Heart left ventricle (tissue), 16 donors: ENCODE data around the gene LPIN2. TPM values are rescaled to one million over a fixed set of nuclear protein-coding genes. Genes with fewer than 3 reads are reported as not detected.

ENCODE experiments used
- ATAC-seq, 4 donors: fragments of 200-7000 bp; cut with Tn5 transposase; one replicate each; pipeline ENCODE4 v1.9.1; 2020 to 2022; ENCODE audit warnings: moderate library complexity in 4 of 4, mild to moderate bottlenecking in 3 of 4, moderate number of reproducible peaks in 1 of 4
- DNase-seq, 5 donors: peaks; one replicate each; pipeline ENCODE4 v3.0.0-alpha.2; 2020
- H3K27ac ChIP-seq, 12 donors: fragments of 200-600 bp; sonication (generic) in 4 of 12; one replicate each; pipeline versions ENCODE4 v1.5.0 to v1.8.0; 2016 to 2022; ENCODE audit warnings: mild to moderate bottlenecking in 2 of 12
- H3K27me3 ChIP-seq, 9 donors: fragments of 200-600 bp; sonication (generic) in 2 of 9; one replicate each; pipeline versions ENCODE4 v1.5.1 to v1.8.0; 2016 to 2022; ENCODE audit warnings: mild to moderate bottlenecking in 3 of 9
- H3K36me3 ChIP-seq, 9 donors: fragments of 200-600 bp; sonication (generic) in 2 of 9; one replicate each; pipeline versions ENCODE4 v1.5.0 to v1.8.0; 2018 to 2022; ENCODE audit warnings: mild to moderate bottlenecking in 2 of 9
- H3K4me1 ChIP-seq, 12 donors: fragments of 200-600 bp; sonication (generic) in 4 of 12; one replicate each; pipeline versions ENCODE4 v1.5.0 to v1.8.0; 2016 to 2022; ENCODE audit warnings: mild to moderate bottlenecking in 3 of 12
- H3K4me3 ChIP-seq, 12 donors: fragments of 200-600 bp; sonication (generic) in 4 of 12; one replicate each; pipeline versions ENCODE4 v1.5.0 to v1.8.0; 2017 to 2022; ENCODE audit warnings: mild to moderate bottlenecking in 9 of 12, moderate library complexity in 4 of 12
- H3K9me3 ChIP-seq, 12 donors: fragments of 200-600 bp; sonication (generic) in 4 of 12; one replicate each; pipeline versions ENCODE4 v1.5.0 to v1.8.0; 2016 to 2022; ENCODE audit warnings: mild to moderate bottlenecking in 1 of 12
- CTCF ChIP-seq, 12 donors: fragments of 200-600 bp; sonication (generic) in 4 of 12; IDR thresholded peaks; one replicate each; pipeline versions ENCODE4 v1.5.0 to v1.8.0; 2018 to 2022; ENCODE audit warnings: antibody characterized with exemption in 12 of 12, mild to moderate bottlenecking in 5 of 12
- POLR2A ChIP-seq, 2 donors: fragments of 450-650 bp; IDR thresholded peaks; one replicate each; pipeline ENCODE4 v1.6.1; 2017; ENCODE audit warnings: antibody characterized with exemption in 2 of 2, mild to moderate bottlenecking in 2 of 2, moderate library complexity in 2 of 2
- WGBS, 4 donors: extraction: QIAGEN DNeasy Blood & Tissue Kit in 2 of 4; methylation state at CpG; one replicate each; pipeline versions ENCODE4 v1.1.5 to v1.1.7; 2013 to 2018; 5-methylcytosine and 5-hydroxymethylcytosine counted together
- intact Hi-C, 10 donors: fragments of 100-400 bp; cut with DNase I; formaldehyde crosslinking; loops; one replicate each; pipeline versions ENCODE4 v1.11.1 to v1.14.2; 2022
- polyA plus RNA-seq, 2 donors: library from polyadenylated mRNA; stranded (reverse); fragments of 200-250 nt; gene quantifications; one replicate each; pipeline ENCODE4 v1.2.3, GENCODE V29; 2013
- total RNA-seq, 9 donors: library from RNA; depleted of rRNA in 2 of 9; stranded (reverse); fragments of >200 nt in 2 of 9; fragmentation: NEBNext Ultra II Directional in 3 of 9; extraction: Animal tissue kit (Norgen Biotek cat#: 25700) in 3 of 9; gene quantifications; one replicate each; pipeline versions ENCODE4 v1.1.0 to v1.2.4, GENCODE V29; 2016 to 2023
- donor health status: ischemic (EF 13 %, LVEDD 7.1; RV severe dilation, severe dysfunction).
- donor health status: healthy with polysubstance abuse.
- donor health status: DM: no; HTN: yes; CAD: no.
- donor health status: DM: no; HTN: no; CAD: no.
- donor health status: ischemic (EF 25% LVEDD 6.9; RV normal size, moderate dysfunction).
- donor health status: ischemic (EF 25% LVEDD 5.7; RV mildly dilated, moderate dysfunction).
- donor health status: healthy.
- donor health status: DM: yes; HTN: yes; CAD: no.
- donor health status: ischemic (EF 35%, LVEDD 5.7; RV mildly dilated, moderate dysfunction).
- donor health status: nonischemic (EF 11% LVEDD 7.7; RV severe dilation, severe dysfunction).
- donor health status: DM: yes; HTN: yes; CAD: no.
- donor health status: PGD.
- donor health status: ischemic (EF 29% LVEDD 5.4; RV normal size, mild dysfunction).
- donor health status: nonischemic (EF 23%, LVEDD 6.1; RV moderate dilation, normal function).

The LPIN2 gene
- total and polyA plus RNA-seq, 11 donors, result 1.9 to 21.6 (median 10.9) TPM

GRCh38 chr18:2994603-2995432, 18.1 kb downstream of the LPIN2 start:
- intact Hi-C loops, result loop anchor here in 4 of 10 donors (5.0 to 10.0 kb wide), 2 partner anchors 67 to 70 kb away; no protein-coding TSS in a partner anchor
- Histone ChIP-seq H3K27ac (peak overlapping the region in 4 of 12 donors; percentile 8 to 37 (median 26)), H3K36me3 (no peaks in the 10 kb centered on the region), H3K4me1 (peaks cover 7 to 49% (median 27%) of the 10 kb centered on the region in 12 donors), H3K27me3 (no peaks in the 10 kb centered on the region), H3K4me3 (peak overlapping the region in 1 of 12 donors; percentile 12), H3K9me3 (no peaks in the 10 kb centered on the region)
- ATAC-seq, result peak; percentile 60 to 81 (median 74)
- peak in 3 of 5 donors; percentile 43 to 61 (median 55) for DNase-seq
- TF ChIP-seq POLR2A (IDR thresholded peaks at IDR 0.05) (no peak), CTCF (IDR thresholded peaks at IDR 0.05) (peak in 11 of 12 donors; percentile 22 to 58 (median 38))
- 38 to 58% (median 44%) methylated on average over 6 of the region's 6 CpGs for WGBS, 4 donors

GRCh38 chr18:2994020-2994589, 18.8 kb downstream of the LPIN2 start:
- TF ChIP-seq CTCF (IDR thresholded peaks at IDR 0.05), result no peak
- TF ChIP-seq POLR2A (IDR thresholded peaks at IDR 0.05), result no peak
- H3K27me3 ChIP-seq, result no peaks in the 10 kb centered on the region
- WGBS, 4 donors, result 88 to 95% (median 91%) methylated on average over 2 of the region's 2 CpGs
- peaks cover 7 to 42% (median 24%) of the 10 kb centered on the region in 12 donors for H3K4me1 ChIP-seq
- no peaks in the 10 kb centered on the region for H3K36me3 ChIP-seq
- peak overlapping the region in 1 of 12 donors; percentile 8 for H3K27ac ChIP-seq
- no peaks in the 10 kb centered on the region for H3K9me3 ChIP-seq
- peak in 1 of 4 donors; percentile 29 for ATAC-seq
- no peak for DNase-seq
- H3K4me3 ChIP-seq, result no peak overlapping the region
- intact Hi-C loops, result loop anchor here in 2 of 10 donors (5.0 to 10.0 kb wide), 2 partner anchors 68 to 71 kb away; no protein-coding TSS in a partner anchor

- DNase-seq (no peak), ATAC-seq (no peak)
- Histone ChIP-seq H3K4me1 (peaks cover 0 to 34% (median 17%) of the 10 kb centered on the region in 12 donors), H3K27me3 (no peaks in the 10 kb centered on the region), H3K27ac (no peak overlapping the region), H3K9me3 (no peaks in the 10 kb centered on the region), H3K4me3 (no peak overlapping the region), H3K36me3 (no peaks in the 10 kb centered on the region)
- TF ChIP-seq POLR2A (IDR thresholded peaks at IDR 0.05) (no peak), CTCF (IDR thresholded peaks at IDR 0.05) (no peak)
- intact Hi-C loops, result loop anchor here in 2 of 10 donors (5.0 to 10.0 kb wide), 2 partner anchors 69 to 72 kb away; no protein-coding TSS in a partner anchor
- WGBS, 4 donors, result 88 to 95% (median 94%) methylated on average over 6 of the region's 6 CpGs
Observed at GRCh38 chr18:2992995-2993877, 19.7 kb downstream of the LPIN2 start.
